Activated CD4-positive, alpha-beta T cell treated with anti-CD3 and anti-CD28 coated beads for 24 hours (primary cell): ENCODE results near the gene HIPK2.

Source experiments
- DNase-seq, 2 donors: peaks; one replicate each; pipeline ENCODE4 v3.0.0-alpha.2; 2020; ENCODE audit warnings: low read depth in 2 of 2

HIPK2 gene

GRCh38 chr7:139715194-139715815 is 62.5 kb downstream of the HIPK2 start:
- no peak for DNase-seq

- no peak for DNase-seq
Measured at GRCh38 chr7:139714163-139714901, 63.5 kb downstream of the HIPK2 start.

- no peak for DNase-seq
Measured at GRCh38 chr7:139713526-139714162, 64.2 kb downstream of the HIPK2 start.

- DNase-seq: no peak
Measured at GRCh38 chr7:139713061-139713460, 64.7 kb downstream of the HIPK2 start.

GRCh38 chr7:139711991-139712743 is 65.6 kb downstream of the HIPK2 start:
- no peak for DNase-seq

- no peak for DNase-seq
Measured at GRCh38 chr7:139710036-139710435, 67.8 kb downstream of the HIPK2 start.

GRCh38 chr7:139709485-139709884 is 68.3 kb downstream of the HIPK2 start:
- DNase-seq: no peak

GRCh38 chr7:139708541-139708940 is 69.3 kb downstream of the HIPK2 start:
- DNase-seq: no peak

- DNase-seq: no peak
Measured at GRCh38 chr7:139706837-139707236, 71.0 kb downstream of the HIPK2 start.

- DNase-seq: no peak
Measured at GRCh38 chr7:139704308-139704879, 73.4 kb downstream of the HIPK2 start.

- DNase-seq: no peak
Measured at GRCh38 chr7:139703487-139704307, 74.1 kb downstream of the HIPK2 start.

- DNase-seq: no peak
Measured at GRCh38 chr7:139702811-139703486, 74.8 kb downstream of the HIPK2 start.

GRCh38 chr7:139702313-139702731 is 75.5 kb downstream of the HIPK2 start:
- no peak for DNase-seq

GRCh38 chr7:139701908-139702307 is 75.9 kb downstream of the HIPK2 start:
- no peak for DNase-seq

- no peak for DNase-seq
Measured at GRCh38 chr7:139700505-139701235, 77.1 kb downstream of the HIPK2 start.

- DNase-seq: no peak
Measured at GRCh38 chr7:139699640-139700504, 77.9 kb downstream of the HIPK2 start.

- no peak for DNase-seq
Measured at GRCh38 chr7:139698844-139699243, 79.0 kb downstream of the HIPK2 start.

GRCh38 chr7:139698278-139698677 is 79.5 kb downstream of the HIPK2 start:
- DNase-seq: no peak

- DNase-seq: no peak
Measured at GRCh38 chr7:139697056-139697455, 80.7 kb downstream of the HIPK2 start.
